Measurements from ENCODE around the gene HYAL3.

GRCh38 chr3:50263478-50264382 is 35.5 kb downstream of the HYAL3 start:
- TF ChIP-seq POLR2A (IDR thresholded peaks at IDR 0.05) (no peak), CTCF (IDR thresholded peaks at IDR 0.05) (no peak), EP300 (IDR thresholded peaks at IDR 0.05) (no peak), POLR2AphosphoS5 (IDR thresholded peaks at IDR 0.05) (no peak)

Data from upper lobe of left lung (tissue), 4 donors.